Fibroblast of lung (primary cell): Measurements from ENCODE around the gene LRIT3. TPM values are rescaled to one million over a fixed set of nuclear protein-coding genes. Genes with fewer than 3 reads are reported as not detected.
"Not testable (repeated sequence)": the region's sequence is repeated elsewhere in the genome, so short reads cannot be mapped to it uniquely, and the experiment has no call there.

Source experiments
- DNase-seq, 2 donors: peaks; one replicate each; pipeline versions ENCODE4 v3.0.0 to v3.0.0-alpha.2; 2010; ENCODE audit warnings: low read depth in 2 of 2
- H2AFZ ChIP-seq: 2 replicates; pipeline ENCODE4 v1.5.1; 2012; ENCODE audit warnings: low read length, control low read depth, inconsistent platforms
- H3K27ac ChIP-seq: 2 replicates; pipeline ENCODE4 v1.5.1; 2011; ENCODE audit warnings: low read length, control low read depth; ENCODE audit not compliant: insufficient read depth
- H3K27me3 ChIP-seq: 2 replicates; pipeline ENCODE4 v1.5.1; 2011; ENCODE audit warnings: mild to moderate bottlenecking, low read length; ENCODE audit not compliant: control insufficient read depth, insufficient read depth
- H3K36me3 ChIP-seq: 2 replicates; pipeline ENCODE4 v1.5.1; 2011; ENCODE audit warnings: low read length; ENCODE audit not compliant: control insufficient read depth, insufficient read depth
- H3K4me1 ChIP-seq: 2 replicates; pipeline ENCODE4 v1.5.1; 2011; ENCODE audit warnings: low read length; ENCODE audit not compliant: control insufficient read depth, insufficient read depth; ENCODE audit errors: extremely low read depth
- H3K4me2 ChIP-seq: 2 replicates; pipeline ENCODE4 v1.5.1; 2011; ENCODE audit warnings: low read length, control low read depth; ENCODE audit not compliant: insufficient read depth; ENCODE audit errors: extremely low read depth
- H3K4me3 ChIP-seq, 4 experiments: fragments of 200-600 bp in 1 of 4; sonication (generic) in 1 of 4; replicated peaks in 1 of 4; 2 replicates each; pipeline ENCODE4 v1.5.1; 2011 to 2016; ENCODE audit warnings: low read length in 4 of 4, low read depth in 3 of 4, mild to moderate bottlenecking in 3 of 4, control low read depth in 2 of 4, inconsistent platforms in 1 of 4, mixed read lengths in 1 of 4; ENCODE audit not compliant: insufficient read depth in 1 of 4; ENCODE audit errors: control extremely low read depth in 1 of 4
- H3K79me2 ChIP-seq: 2 replicates; pipeline ENCODE4 v1.5.1; 2012; ENCODE audit warnings: mild to moderate bottlenecking, low read length, inconsistent platforms; ENCODE audit not compliant: control insufficient read depth, insufficient read depth
- H3K9ac ChIP-seq: 2 replicates; pipeline ENCODE4 v1.5.1; 2011; ENCODE audit warnings: mild to moderate bottlenecking, low read length, control low read depth; ENCODE audit not compliant: insufficient read depth
- H3K9me3 ChIP-seq: 2 replicates; pipeline ENCODE4 v1.5.1; 2012; ENCODE audit warnings: low read depth, low read length; ENCODE audit not compliant: control insufficient read depth, insufficient read depth
- H4K20me1 ChIP-seq: 2 replicates; pipeline ENCODE4 v1.5.1; 2011; ENCODE audit warnings: low read length; ENCODE audit not compliant: control insufficient read depth, insufficient read depth; ENCODE audit errors: extremely low read depth
- CTCF ChIP-seq, 2 donors: IDR thresholded peaks in 1 of 2; conservative IDR thresholded peaks in 1 of 2; 1 replicate in 1 of 2; 2 replicates in 1 of 2; pipeline ENCODE4 v1.5.1; 2011 to 2012; ENCODE audit warnings: low read length in 2 of 2, control low read depth in 1 of 2, inconsistent platforms in 1 of 2, low read depth in 1 of 2, mild to moderate bottlenecking in 1 of 2
- EZH2 ChIP-seq: IDR thresholded peaks from 2 replicates; pipeline ENCODE4 v1.5.1; 2012; ENCODE audit warnings: low read length, control low read depth, mild to moderate bottlenecking; ENCODE audit errors: missing control alignments
- polyA plus RNA-seq, 2 donors: library from polyadenylated mRNA; depleted of rRNA in 1 of 2; stranded (reverse) in 1 of 2; unstranded in 1 of 2; fragments of >200 nt; gene quantifications; 2 replicates each; pipeline ENCODE4 v1.2.1, GENCODE V29; 2011 to 2012; ENCODE audit warnings: missing spikeins in 1 of 2
- total RNA-seq: library from RNA; depleted of rRNA; stranded (reverse); fragments of >200 nt; gene quantifications from 2 replicates; pipeline ENCODE4 v1.2.1, GENCODE V29; 2014

Gene LRIT3
- total and polyA plus RNA-seq, 2 donors (not counting 1 experiment from before 2014, with no cell fraction given): under 0.01 to 0.01 TPM

DNA sequence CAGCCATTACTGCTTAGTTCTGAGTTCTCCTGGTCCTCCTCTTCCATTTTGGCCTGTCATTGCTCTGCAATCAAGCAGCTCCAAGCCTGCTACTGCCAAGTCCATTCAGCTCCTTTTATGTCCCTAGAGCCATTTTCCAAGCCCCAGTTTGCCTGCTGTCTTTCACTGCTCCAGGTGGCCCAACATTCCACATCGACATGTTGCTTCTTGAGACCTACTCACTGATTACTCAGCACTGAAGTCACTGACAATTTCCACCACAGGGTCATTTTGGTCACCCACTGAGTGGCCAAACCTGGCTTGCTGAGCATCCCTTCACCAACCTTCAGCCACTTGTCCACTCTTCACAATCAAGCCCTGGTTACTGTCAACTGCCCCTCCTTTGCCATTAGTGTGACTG lies 27.2 kb downstream of the LRIT3 start:
- no peak for DNase-seq
- TF ChIP-seq EZH2 (no peak), CTCF (conservative IDR thresholded peaks at IDR 0.05 in 1 of 2, IDR thresholded peaks at IDR 0.05 in 1 of 2; ENCODE audit: low read depth in 1 of 2, low read length in 2 of 2) (no peak)
- H3K4me1 ChIP-seq: no peaks in the 10 kb centered on the region
- H3K9ac ChIP-seq: no peak overlapping the region
- no peak overlapping the region for H3K4me3 ChIP-seq
- H3K9me3 ChIP-seq: no peaks in the 10 kb centered on the region
- no peaks in the 10 kb centered on the region for H3K36me3 ChIP-seq
- H2AFZ ChIP-seq: no peak overlapping the region
- no peak overlapping the region for H3K27ac ChIP-seq
- no peaks in the 10 kb centered on the region for H3K79me2 ChIP-seq
- H3K27me3 ChIP-seq: no peaks in the 10 kb centered on the region
- H3K4me2 ChIP-seq: no peak overlapping the region
- H4K20me1 ChIP-seq: no peaks in the 10 kb centered on the region

DNA sequence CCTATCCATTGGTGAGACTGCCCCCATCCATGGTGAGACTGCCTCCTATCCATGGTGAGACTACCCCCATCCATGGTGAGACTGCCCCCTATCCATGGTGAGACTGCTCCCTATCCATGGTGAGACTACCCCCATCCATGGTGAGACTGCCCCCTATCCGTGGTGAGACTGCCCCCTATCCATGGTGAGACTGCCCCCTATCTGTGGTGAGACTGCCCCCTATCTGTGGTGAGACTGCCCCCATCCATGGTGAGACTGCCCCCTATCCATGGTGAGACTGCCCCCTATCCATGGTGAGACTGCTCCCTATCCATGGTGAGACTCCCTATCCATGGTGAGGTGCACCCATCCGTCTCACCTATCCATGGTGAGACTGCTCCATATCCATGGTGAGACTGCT lies 27.6 kb downstream of the LRIT3 start:
- not testable (repeated sequence) for H3K4me1 ChIP-seq, H3K9me3 ChIP-seq, H4K20me1 ChIP-seq, H3K27ac ChIP-seq, H3K27me3 ChIP-seq, H3K79me2 ChIP-seq, DNase-seq, H2AFZ ChIP-seq, H3K36me3 ChIP-seq, H3K9ac ChIP-seq, H3K4me3 ChIP-seq, H3K4me2 ChIP-seq

GRCh38 chr4:109876634-109877265 lies 28.8 kb downstream of the LRIT3 start:
- Histone ChIP-seq H3K9ac (no peak overlapping the region), H3K36me3 (no peaks in the 10 kb centered on the region), H3K4me2 (no peak overlapping the region), H3K9me3 (no peaks in the 10 kb centered on the region), H3K4me3 (no peak overlapping the region), H3K27ac (no peak overlapping the region), H3K4me1 (no peaks in the 10 kb centered on the region), H3K27me3 (no peaks in the 10 kb centered on the region), H3K79me2 (no peaks in the 10 kb centered on the region), H4K20me1 (no peaks in the 10 kb centered on the region), H2AFZ (no peak overlapping the region)
- no peak for DNase-seq
- TF ChIP-seq EZH2 (no peak), CTCF (conservative IDR thresholded peaks at IDR 0.05 in 1 of 2, IDR thresholded peaks at IDR 0.05 in 1 of 2; ENCODE audit: low read depth in 1 of 2, low read length in 2 of 2) (no peak)
